ENCODE results near the gene THG1L. TPM values are rescaled to one million over a fixed set of nuclear protein-coding genes. Genes with fewer than 3 reads are reported as not detected.

The THG1L gene
- total RNA-seq, 1 experiment from 2014 or later = 45.3 TPM

DNA sequence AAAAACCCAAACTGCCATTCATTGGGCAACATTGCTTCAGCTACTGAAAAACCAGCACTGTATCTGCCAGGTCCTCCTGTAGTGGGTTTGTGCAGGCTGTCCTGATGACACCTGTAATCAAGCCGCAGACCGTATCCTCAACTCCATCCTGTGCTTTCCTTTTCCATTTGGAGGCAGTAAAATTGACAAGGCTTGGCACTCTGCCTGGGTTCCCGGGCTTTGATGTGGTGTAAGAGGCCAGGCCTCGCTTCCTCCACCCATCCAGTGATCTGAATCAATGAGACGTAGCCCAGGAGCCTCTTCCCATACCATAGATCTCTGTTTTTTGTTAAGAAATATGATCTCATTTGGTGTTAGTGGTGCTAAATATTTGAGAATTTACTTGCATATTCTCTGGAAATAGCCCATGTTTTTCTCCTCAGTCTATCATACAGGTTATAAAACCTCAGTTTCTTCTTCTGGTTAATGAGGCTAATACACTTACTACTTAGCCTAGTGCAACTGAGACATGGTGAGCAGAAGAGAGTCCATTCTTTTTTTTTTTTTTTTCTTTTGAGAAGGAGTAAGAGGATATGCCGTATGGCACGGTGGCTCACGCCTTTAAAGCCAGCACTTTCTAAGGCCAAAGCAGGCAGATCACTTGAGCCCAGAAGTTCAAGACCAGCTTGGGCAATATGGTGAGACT is 47.0 kb downstream of the THG1L start:
- CTCF ChIA-PET = no interaction called here

DNA sequence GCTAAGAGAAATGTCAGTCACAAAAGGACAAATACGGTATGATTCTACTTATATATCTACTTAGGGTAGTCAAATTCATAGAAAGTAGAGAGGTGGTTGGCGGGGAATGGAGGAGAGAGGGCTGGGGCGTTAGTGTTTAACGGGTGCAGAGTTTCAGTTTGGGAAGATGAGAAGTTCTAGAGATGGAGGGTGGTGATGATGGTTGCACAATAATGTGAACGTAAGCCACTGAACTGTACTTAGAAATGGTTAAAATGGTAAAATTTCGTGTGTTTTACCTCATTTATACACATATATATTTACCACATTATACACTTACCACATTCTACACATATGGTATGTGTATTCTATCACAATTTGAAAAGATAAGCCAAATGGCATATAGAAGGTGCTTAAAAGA is 48.0 kb downstream of the THG1L start:
- Histone ChIP-seq H3K27me3 (ENCODE audit: low read length) (no peaks in the 10 kb centered on the region), H4K20me1 (ENCODE audit: low read length) (no peaks in the 10 kb centered on the region), H2AFZ (ENCODE audit: low read length) (no peak overlapping the region), H3K4me3 (ENCODE audit: low read length) (no peak overlapping the region), H3K9ac (ENCODE audit: low read length) (no peak overlapping the region), H3K9me3 (ENCODE audit: low read length) (no peaks in the 10 kb centered on the region), H3K79me2 (ENCODE audit: low read length) (no peaks in the 10 kb centered on the region), H3K4me2 (ENCODE audit: low read length) (no peak overlapping the region), H3K27ac (ENCODE audit: low read length) (no peak overlapping the region), H3K9me2 (replicated peaks; ENCODE audit: low read length) (no peaks in the 10 kb centered on the region), H3K36me3 (ENCODE audit: low read depth, low read length) (no peaks in the 10 kb centered on the region), H3F3A (ENCODE audit: low read length, unreplicated experiment) (no peaks in the 10 kb centered on the region), H3K4me1 (ENCODE audit: insufficient read depth, low read length) (no peaks in the 10 kb centered on the region)
- TF ChIP-seq EZH2phosphoT487 (IDR thresholded peaks at IDR 0.05; ENCODE audit: borderline replicate concordance, low read length) (no peak), EZH2 (IDR thresholded peaks at IDR 0.05; ENCODE audit: low read length, unreplicated experiment) (no peak)
- TF ChIP-seq, protein P1, sequence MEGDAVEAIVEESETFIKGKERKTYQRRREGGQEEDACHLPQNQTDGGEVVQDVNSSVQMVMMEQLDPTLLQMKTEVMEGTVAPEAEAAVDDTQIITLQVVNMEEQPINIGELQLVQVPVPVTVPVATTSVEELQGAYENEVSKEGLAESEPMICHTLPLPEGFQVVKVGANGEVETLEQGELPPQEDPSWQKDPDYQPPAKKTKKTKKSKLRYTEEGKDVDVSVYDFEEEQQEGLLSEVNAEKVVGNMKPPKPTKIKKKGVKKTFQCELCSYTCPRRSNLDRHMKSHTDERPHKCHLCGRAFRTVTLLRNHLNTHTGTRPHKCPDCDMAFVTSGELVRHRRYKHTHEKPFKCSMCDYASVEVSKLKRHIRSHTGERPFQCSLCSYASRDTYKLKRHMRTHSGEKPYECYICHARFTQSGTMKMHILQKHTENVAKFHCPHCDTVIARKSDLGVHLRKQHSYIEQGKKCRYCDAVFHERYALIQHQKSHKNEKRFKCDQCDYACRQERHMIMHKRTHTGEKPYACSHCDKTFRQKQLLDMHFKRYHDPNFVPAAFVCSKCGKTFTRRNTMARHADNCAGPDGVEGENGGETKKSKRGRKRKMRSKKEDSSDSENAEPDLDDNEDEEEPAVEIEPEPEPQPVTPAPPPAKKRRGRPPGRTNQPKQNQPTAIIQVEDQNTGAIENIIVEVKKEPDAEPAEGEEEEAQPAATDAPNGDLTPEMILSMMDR (conservative IDR thresholded peaks at IDR 0.05; ENCODE audit: low read depth, low read length) = no peak
- intact Hi-C loops (cut with micrococcal nuclease) = no loop called here
- ChIA-PET CTCF (no interaction called here), POLR2A (ENCODE audit: unreplicated experiment) (no interaction called here)
- ATAC-seq (no peak), DNase-seq (no peak)
- BruUV-seq (replicated peaks) = no TSS peak

More for the DNA sequence above, 47.0 kb downstream of the THG1L start:
- H3K79me2 ChIP-seq (ENCODE audit: low read length) = no peaks in the 10 kb centered on the region
- H3K27ac ChIP-seq (ENCODE audit: low read length) = no peak overlapping the region
- H3K4me2 ChIP-seq (ENCODE audit: low read length) = no peak overlapping the region
- no peaks in the 10 kb centered on the region for H3K9me2 ChIP-seq (replicated peaks; ENCODE audit: low read length)
- H3K9ac ChIP-seq (ENCODE audit: low read length) = no peak overlapping the region
- no peaks in the 10 kb centered on the region for H4K20me1 ChIP-seq (ENCODE audit: low read length)
- no peaks in the 10 kb centered on the region for H3K4me1 ChIP-seq (ENCODE audit: insufficient read depth, low read length)
- POLR2A ChIA-PET (ENCODE audit: unreplicated experiment) = no interaction called here
- no peaks in the 10 kb centered on the region for H3K27me3 ChIP-seq (ENCODE audit: low read length)
- no peaks in the 10 kb centered on the region for H3F3A ChIP-seq (ENCODE audit: low read length, unreplicated experiment)
- no peaks in the 10 kb centered on the region for H3K36me3 ChIP-seq (ENCODE audit: low read depth, low read length)
- peak; percentile 55 for ATAC-seq
- H3K9me3 ChIP-seq (ENCODE audit: low read length) = no peaks in the 10 kb centered on the region
- intact Hi-C loops (cut with micrococcal nuclease) = no loop called here
- BruUV-seq (replicated peaks) = no TSS peak
- TF ChIP-seq EZH2 (IDR thresholded peaks at IDR 0.05; ENCODE audit: low read length, unreplicated experiment) (no peak), EZH2phosphoT487 (IDR thresholded peaks at IDR 0.05; ENCODE audit: borderline replicate concordance, low read length) (no peak)
- TF ChIP-seq, protein P1 (conservative IDR thresholded peaks at IDR 0.05; ENCODE audit: low read depth, low read length) = no peak
- DNase-seq = peak; percentile 71
- H3K4me3 ChIP-seq (ENCODE audit: low read length) = no peak overlapping the region
- no peak overlapping the region for H2AFZ ChIP-seq (ENCODE audit: low read length)

DNA sequence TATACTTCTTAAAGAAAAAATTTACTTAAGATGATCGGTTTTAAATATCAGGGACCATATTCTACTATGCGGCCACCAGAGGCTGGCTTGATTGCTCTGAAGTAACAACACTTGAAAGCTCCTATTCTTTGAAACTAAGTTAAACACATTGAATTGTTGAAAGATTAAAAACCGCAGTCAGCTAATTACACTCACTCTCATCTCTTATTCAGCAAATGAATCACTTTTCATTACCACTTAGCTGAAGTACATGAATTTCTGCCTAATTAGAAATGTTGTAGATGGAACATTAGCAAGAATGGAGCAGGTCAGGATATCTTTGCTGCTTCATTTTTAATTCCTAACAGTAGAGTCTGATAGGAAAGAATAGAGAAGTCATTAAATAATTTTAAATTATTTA is 54.6 kb downstream of the THG1L start:
- H3K9me3 ChIP-seq (ENCODE audit: low read length) = no peaks in the 10 kb centered on the region
- no peaks in the 10 kb centered on the region for H3K79me2 ChIP-seq (ENCODE audit: low read length)
- H3K9me2 ChIP-seq (replicated peaks; ENCODE audit: low read length) = no peaks in the 10 kb centered on the region
- H4K20me1 ChIP-seq (ENCODE audit: low read length) = no peaks in the 10 kb centered on the region
- DNase-seq (no peak), ATAC-seq (no peak)
- ChIA-PET POLR2A (ENCODE audit: unreplicated experiment) (no interaction called here), CTCF (no interaction called here)
- no peak overlapping the region for H3K4me2 ChIP-seq (ENCODE audit: low read length)
- no peak overlapping the region for H3K27ac ChIP-seq (ENCODE audit: low read length)
- H3K4me3 ChIP-seq (ENCODE audit: low read length) = no peak overlapping the region
- intact Hi-C loops (cut with micrococcal nuclease) = no loop called here
- no peaks in the 10 kb centered on the region for H3K27me3 ChIP-seq (ENCODE audit: low read length)
- BruUV-seq (replicated peaks) = no TSS peak
- no peaks in the 10 kb centered on the region for H3K4me1 ChIP-seq (ENCODE audit: insufficient read depth, low read length)
- no peaks in the 10 kb centered on the region for H3F3A ChIP-seq (ENCODE audit: low read length, unreplicated experiment)
- H3K9ac ChIP-seq (ENCODE audit: low read length) = no peak overlapping the region
- H3K36me3 ChIP-seq (ENCODE audit: low read depth, low read length) = peaks cover 27% of the 10 kb centered on the region
- no peak overlapping the region for H2AFZ ChIP-seq (ENCODE audit: low read length)
- TF ChIP-seq EZH2phosphoT487 (IDR thresholded peaks at IDR 0.05; ENCODE audit: borderline replicate concordance, low read length) = no peak

Other genes with a start within 250 kb of the THG1L start
- 115 and 130 TPM in 2 replicates for gene ADAM19, start 155.6 kb upstream of the THG1L start, total RNA-seq (2014; rRNA removed)
- gene SOX30, start 79.0 kb upstream of the THG1L start, total RNA-seq (2014; rRNA removed) = 0.51 TPM in 1 of 2 replicates, not detected in the other
- 0.84 TPM in 1 of 2 replicates, not detected in the other for gene C5orf52, start 59.9 kb upstream of the THG1L start, total RNA-seq (2014; rRNA removed)
- gene LSM11, start 12.3 kb downstream of the THG1L start, total RNA-seq (2014; rRNA removed) = 5.0 and 5.1 TPM in 2 replicates
- gene CLINT1, start 127.7 kb downstream of the THG1L start, total RNA-seq (2014; rRNA removed) = 125 and 131 TPM in 2 replicates